ENCODE measurements around the gene FGA.

FGA gene

DNA sequence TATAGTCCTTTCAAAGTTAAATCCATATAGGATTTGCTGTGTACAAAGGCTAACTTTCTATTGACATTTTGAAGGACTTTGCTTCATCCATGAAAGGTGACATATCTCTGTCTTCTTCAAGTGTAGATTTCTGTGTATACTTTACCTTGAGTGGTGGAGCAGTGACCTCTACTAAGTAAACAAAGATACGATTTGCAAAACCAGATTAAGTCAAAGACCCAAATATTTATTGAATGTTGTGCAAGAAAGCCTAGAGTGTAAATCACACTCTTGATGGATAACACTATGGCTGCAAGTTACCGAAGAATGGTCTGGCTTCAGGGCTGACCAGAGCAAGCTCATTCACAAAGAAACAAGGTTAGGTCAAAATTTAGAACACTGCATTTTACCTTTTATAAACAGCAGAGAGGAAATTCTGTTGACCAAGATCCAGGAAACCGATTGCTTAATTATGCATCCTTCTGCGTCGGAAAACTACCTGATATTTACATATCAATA is 27.3 kb upstream of the FGA start:
- Histone ChIP-seq H3K4me1 (ENCODE audit: control insufficient read depth in 1 of 2, insufficient read depth in 2 of 2, low read length in 2 of 2) (no peaks in the 10 kb centered on the region), H3K9me3 (ENCODE audit: control insufficient read depth in 1 of 2, low read length in 2 of 2) (no peaks in the 10 kb centered on the region), H3K4me3 (ENCODE audit: low read depth in 1 of 2, low read length in 2 of 2) (no peak overlapping the region), H3K27me3 (ENCODE audit: low read depth, low read length) (no peaks in the 10 kb centered on the region), H3K36me3 (ENCODE audit: control insufficient read depth in 1 of 2, insufficient read depth in 2 of 2, low read length in 2 of 2) (no peaks in the 10 kb centered on the region), H3K27ac (ENCODE audit: low read length) (no peak overlapping the region)

DNA sequence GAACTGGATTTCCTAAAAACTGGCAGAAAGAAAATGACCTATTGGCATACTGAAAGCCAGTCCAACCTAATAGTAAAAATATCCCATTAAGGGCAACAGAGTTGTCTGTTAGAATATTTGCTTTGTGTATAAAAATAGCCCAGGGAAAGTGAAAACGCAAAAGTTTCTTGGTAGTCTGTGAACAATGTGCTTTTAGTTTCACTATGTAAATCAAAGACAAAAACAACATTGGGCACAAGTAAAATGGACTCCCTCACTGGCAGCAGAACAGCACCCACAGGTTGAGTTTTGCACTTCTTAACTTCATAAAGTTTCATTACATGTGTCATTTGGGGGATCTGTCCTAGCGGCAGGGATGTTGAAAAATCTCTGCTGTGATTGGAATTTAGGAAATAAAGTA is 26.2 kb upstream of the FGA start:
- H3K36me3 ChIP-seq (ENCODE audit: control insufficient read depth in 1 of 2, insufficient read depth in 2 of 2, low read length in 2 of 2): no peaks in the 10 kb centered on the region
- H3K27me3 ChIP-seq (ENCODE audit: low read depth, low read length): no peaks in the 10 kb centered on the region
- H3K9me3 ChIP-seq (ENCODE audit: control insufficient read depth in 1 of 2, low read length in 2 of 2): no peaks in the 10 kb centered on the region
- H3K4me3 ChIP-seq (ENCODE audit: low read depth in 1 of 2, low read length in 2 of 2): no peak overlapping the region
- no peak overlapping the region for H3K27ac ChIP-seq (ENCODE audit: low read length)
- H3K4me1 ChIP-seq (ENCODE audit: control insufficient read depth in 1 of 2, insufficient read depth in 2 of 2, low read length in 2 of 2): no peaks in the 10 kb centered on the region

DNA sequence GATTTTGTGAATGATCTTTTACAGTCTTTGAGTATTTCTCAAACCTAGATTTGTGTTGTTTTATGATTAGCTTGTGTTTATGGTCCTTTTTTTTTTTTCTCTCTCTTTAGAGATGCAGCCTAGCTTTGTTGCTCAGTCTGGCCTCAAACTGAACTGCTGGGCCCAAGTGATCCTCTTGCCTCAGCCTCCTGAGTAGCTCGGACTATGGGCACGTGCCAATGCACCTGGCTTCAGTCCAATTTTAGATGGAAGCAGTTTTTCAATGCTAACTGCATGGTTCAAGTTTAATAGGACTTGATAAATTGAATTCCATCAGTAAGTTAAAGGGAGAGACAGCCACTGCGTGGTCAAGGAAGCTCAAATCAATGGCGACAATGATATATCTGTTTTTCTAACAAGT is 25.7 kb upstream of the FGA start:
- Histone ChIP-seq H3K27ac (ENCODE audit: low read length) (no peak overlapping the region), H3K9me3 (ENCODE audit: control insufficient read depth in 1 of 2, low read length in 2 of 2) (no peaks in the 10 kb centered on the region), H3K4me3 (ENCODE audit: low read depth in 1 of 2, low read length in 2 of 2) (no peak overlapping the region), H3K27me3 (ENCODE audit: low read depth, low read length) (no peaks in the 10 kb centered on the region), H3K36me3 (ENCODE audit: control insufficient read depth in 1 of 2, insufficient read depth in 2 of 2, low read length in 2 of 2) (no peaks in the 10 kb centered on the region), H3K4me1 (ENCODE audit: control insufficient read depth in 1 of 2, insufficient read depth in 2 of 2, low read length in 2 of 2) (no peaks in the 10 kb centered on the region)

DNA sequence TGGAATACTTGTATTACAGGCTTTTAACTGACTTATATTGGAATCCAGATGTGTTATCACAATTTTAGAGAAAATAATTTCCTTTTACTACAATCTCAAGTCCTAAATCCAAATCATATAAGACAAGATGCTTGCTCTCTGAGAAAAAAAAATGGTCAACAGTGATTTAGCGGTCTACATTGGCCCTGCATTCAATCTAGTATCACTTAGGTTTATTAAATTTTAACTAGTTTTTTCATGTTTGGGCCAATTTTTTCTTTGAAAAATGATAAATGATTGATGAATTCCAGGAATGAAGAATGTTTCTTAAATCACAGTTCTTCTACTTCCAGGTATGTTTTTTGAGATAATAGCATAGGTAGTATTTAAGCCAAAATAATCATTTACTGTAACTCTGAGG is 24.7 kb upstream of the FGA start:
- Histone ChIP-seq H3K4me3 (ENCODE audit: low read depth in 1 of 2, low read length in 2 of 2) (no peak overlapping the region), H3K36me3 (ENCODE audit: control insufficient read depth in 1 of 2, insufficient read depth in 2 of 2, low read length in 2 of 2) (no peaks in the 10 kb centered on the region), H3K27me3 (ENCODE audit: low read depth, low read length) (no peaks in the 10 kb centered on the region)

DNA sequence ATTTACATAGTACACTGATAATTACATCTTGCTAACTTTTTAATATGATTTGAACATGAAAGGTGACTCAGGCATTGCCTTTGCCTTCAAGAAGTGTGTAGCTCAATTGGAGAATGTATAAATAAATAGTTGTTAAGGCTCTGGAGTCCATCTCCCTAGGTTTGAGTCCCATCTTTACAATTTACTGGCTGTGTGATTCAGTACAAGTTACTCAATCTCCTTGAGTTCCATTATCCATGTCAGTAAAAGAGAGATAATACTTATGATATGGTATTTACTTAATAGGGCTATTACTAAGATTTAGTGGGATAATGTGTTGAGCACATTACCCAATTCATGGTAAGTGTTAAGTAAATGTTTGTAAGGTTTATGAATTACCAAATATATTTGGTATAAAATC is 23.8 kb upstream of the FGA start:
- no peak overlapping the region for H3K27ac ChIP-seq (ENCODE audit: low read length)
- H3K4me1 ChIP-seq (ENCODE audit: control insufficient read depth in 1 of 2, insufficient read depth in 2 of 2, low read length in 2 of 2): no peaks in the 10 kb centered on the region
- no peaks in the 10 kb centered on the region for H3K27me3 ChIP-seq (ENCODE audit: low read depth, low read length)

More for the DNA sequence above, 24.7 kb upstream of the FGA start:
- Histone ChIP-seq H3K9me3 (ENCODE audit: control insufficient read depth in 1 of 2, low read length in 2 of 2) (no peaks in the 10 kb centered on the region), H3K27ac (ENCODE audit: low read length) (no peak overlapping the region), H3K4me1 (ENCODE audit: control insufficient read depth in 1 of 2, insufficient read depth in 2 of 2, low read length in 2 of 2) (no peaks in the 10 kb centered on the region)

DNA sequence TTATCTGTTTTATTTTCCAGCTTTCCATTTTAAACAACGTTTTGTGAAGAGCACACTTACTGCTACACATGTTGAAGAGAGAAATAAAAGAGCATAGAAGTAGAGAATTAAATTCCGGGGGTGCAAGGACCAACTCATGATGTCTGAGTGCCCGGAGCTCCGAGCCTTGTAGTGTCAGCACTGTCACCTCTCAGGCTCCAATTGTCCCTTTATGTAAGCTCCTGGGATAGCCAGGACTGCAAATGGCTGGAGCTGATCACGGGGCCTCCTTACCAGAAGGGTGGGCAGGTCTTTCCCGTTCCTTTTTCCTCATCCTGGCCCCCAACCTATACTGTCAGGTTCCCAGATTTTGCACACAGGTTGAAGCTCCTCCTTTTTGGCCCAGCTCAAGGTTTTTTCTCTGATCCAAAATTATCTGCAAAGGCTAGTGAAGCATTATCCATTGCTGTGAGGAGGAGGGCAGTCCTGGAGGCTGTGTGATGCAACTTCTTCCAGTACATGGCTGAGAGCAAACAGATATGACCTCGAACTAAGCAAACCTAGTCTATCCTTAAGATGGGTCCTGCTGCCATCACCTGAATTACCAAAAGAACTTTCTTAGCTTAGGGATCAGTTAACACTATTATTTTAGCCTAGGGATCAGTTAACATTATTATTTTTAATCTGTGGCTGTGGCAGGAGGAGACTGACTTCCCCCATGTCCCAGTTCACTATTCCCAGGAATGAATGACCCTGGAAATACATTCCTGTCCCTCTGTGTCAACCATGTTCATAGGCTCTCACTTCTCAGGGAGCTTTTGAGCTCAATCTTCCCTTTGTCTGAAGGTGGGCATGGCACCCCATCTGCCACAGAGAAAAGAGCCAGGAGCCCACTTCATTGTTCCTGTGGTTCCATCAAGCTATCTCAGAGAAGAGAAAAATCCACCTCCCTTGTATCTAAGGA is 22.2 kb upstream of the FGA start, which contains the start of gene FGG:
Gene FGG, minus strand, starts transcription at position 185 of the 943 bp plus-strand sequence. Its CDS starts 47 bp downstream, at position 138.
- Histone ChIP-seq H3K4me1 (ENCODE audit: control insufficient read depth in 1 of 2, insufficient read depth in 2 of 2, low read length in 2 of 2) (no peaks in the 10 kb centered on the region), H3K9me3 (ENCODE audit: control insufficient read depth in 1 of 2, low read length in 2 of 2) (no peaks in the 10 kb centered on the region), H3K36me3 (ENCODE audit: control insufficient read depth in 1 of 2, insufficient read depth in 2 of 2, low read length in 2 of 2) (no peaks in the 10 kb centered on the region), H3K4me3 (ENCODE audit: low read depth in 1 of 2, low read length in 2 of 2) (no peak within 1 kb of the TSS), H3K27me3 (ENCODE audit: low read depth, low read length) (no peaks in the 10 kb centered on the region), H3K27ac (ENCODE audit: low read length) (no peak within 1 kb of the TSS)

More for the DNA sequence above, 23.8 kb upstream of the FGA start:
- H3K4me3 ChIP-seq (ENCODE audit: low read depth in 1 of 2, low read length in 2 of 2): no peak overlapping the region
- no peaks in the 10 kb centered on the region for H3K36me3 ChIP-seq (ENCODE audit: control insufficient read depth in 1 of 2, insufficient read depth in 2 of 2, low read length in 2 of 2)
- H3K9me3 ChIP-seq (ENCODE audit: control insufficient read depth in 1 of 2, low read length in 2 of 2): no peaks in the 10 kb centered on the region

DNA sequence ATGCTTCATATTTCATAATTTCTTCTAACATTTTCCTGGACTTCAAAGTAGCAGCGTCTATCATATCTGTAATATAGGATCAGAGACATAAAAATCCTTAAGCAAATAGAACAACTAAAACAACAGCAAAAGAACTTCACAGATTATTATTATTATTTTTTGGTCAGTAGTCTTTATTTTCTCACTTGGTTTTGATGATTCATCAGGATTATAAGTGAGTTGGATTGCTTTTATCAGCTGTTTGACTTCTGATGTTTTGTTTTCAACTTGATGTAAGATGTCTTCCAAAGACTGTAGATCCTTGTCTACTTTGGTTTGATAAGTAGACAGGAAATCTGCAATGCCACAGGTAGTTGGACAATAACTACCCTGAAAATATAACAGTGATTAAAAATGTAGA is 21.3 kb upstream of the FGA start:
- Histone ChIP-seq H3K27ac (ENCODE audit: low read length) (no peak overlapping the region), H3K36me3 (ENCODE audit: control insufficient read depth in 1 of 2, insufficient read depth in 2 of 2, low read length in 2 of 2) (no peaks in the 10 kb centered on the region), H3K9me3 (ENCODE audit: control insufficient read depth in 1 of 2, low read length in 2 of 2) (no peaks in the 10 kb centered on the region), H3K4me1 (ENCODE audit: control insufficient read depth in 1 of 2, insufficient read depth in 2 of 2, low read length in 2 of 2) (no peaks in the 10 kb centered on the region), H3K4me3 (ENCODE audit: low read depth in 1 of 2, low read length in 2 of 2) (no peak overlapping the region), H3K27me3 (ENCODE audit: low read depth, low read length) (no peaks in the 10 kb centered on the region)

DNA sequence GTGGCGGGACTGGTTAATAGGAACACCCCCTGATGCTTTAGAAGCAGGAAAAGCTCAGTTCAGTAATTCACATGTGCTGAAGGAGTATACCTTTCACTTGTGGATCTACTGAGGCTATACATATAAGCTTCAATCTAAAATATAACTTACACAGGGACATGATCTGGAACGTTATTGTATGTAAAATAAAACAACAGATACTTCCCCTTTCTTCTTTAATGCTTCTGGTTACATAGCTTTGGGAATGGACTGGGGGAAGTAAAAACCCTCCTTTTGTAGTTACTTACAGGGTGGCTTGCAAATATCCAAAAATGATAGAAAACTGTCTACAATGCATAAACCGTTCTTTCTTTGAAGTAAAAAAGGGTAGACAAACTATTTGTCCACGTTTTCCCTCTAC is 20.0 kb upstream of the FGA start:
- H3K4me1 ChIP-seq (ENCODE audit: control insufficient read depth in 1 of 2, insufficient read depth in 2 of 2, low read length in 2 of 2): no peaks in the 10 kb centered on the region
- H3K27me3 ChIP-seq (ENCODE audit: low read depth, low read length): no peaks in the 10 kb centered on the region
- H3K9me3 ChIP-seq (ENCODE audit: control insufficient read depth in 1 of 2, low read length in 2 of 2): no peaks in the 10 kb centered on the region
- no peaks in the 10 kb centered on the region for H3K36me3 ChIP-seq (ENCODE audit: control insufficient read depth in 1 of 2, insufficient read depth in 2 of 2, low read length in 2 of 2)
- no peak overlapping the region for H3K4me3 ChIP-seq (ENCODE audit: low read depth in 1 of 2, low read length in 2 of 2)
- no peak overlapping the region for H3K27ac ChIP-seq (ENCODE audit: low read length)

DNA sequence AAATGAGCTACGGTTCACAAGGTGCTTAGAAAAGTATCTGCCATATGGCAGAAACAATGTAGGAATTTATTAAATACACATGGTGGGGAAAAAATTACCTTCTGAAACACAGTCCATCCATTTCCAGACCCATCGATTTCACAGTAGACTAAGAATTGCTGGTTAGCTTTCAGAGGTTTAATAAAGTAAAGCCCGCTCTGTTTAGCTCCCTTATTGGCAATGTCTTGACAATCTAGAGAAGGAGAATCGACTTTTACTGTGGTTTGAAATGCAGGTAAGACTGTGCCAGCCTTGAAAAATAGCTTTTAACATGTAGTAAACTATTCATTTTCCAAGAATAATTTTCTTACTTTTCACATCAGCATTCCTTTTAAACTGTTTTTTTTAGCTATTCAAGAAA is 19.0 kb upstream of the FGA start:
- no peaks in the 10 kb centered on the region for H3K27me3 ChIP-seq (ENCODE audit: low read depth, low read length)
- H3K27ac ChIP-seq (ENCODE audit: low read length): no peak overlapping the region
- H3K36me3 ChIP-seq (ENCODE audit: control insufficient read depth in 1 of 2, insufficient read depth in 2 of 2, low read length in 2 of 2): no peaks in the 10 kb centered on the region
- H3K4me3 ChIP-seq (ENCODE audit: low read depth in 1 of 2, low read length in 2 of 2): no peak overlapping the region
- H3K4me1 ChIP-seq (ENCODE audit: control insufficient read depth in 1 of 2, insufficient read depth in 2 of 2, low read length in 2 of 2): no peaks in the 10 kb centered on the region
- H3K9me3 ChIP-seq (ENCODE audit: control insufficient read depth in 1 of 2, low read length in 2 of 2): no peaks in the 10 kb centered on the region

DNA sequence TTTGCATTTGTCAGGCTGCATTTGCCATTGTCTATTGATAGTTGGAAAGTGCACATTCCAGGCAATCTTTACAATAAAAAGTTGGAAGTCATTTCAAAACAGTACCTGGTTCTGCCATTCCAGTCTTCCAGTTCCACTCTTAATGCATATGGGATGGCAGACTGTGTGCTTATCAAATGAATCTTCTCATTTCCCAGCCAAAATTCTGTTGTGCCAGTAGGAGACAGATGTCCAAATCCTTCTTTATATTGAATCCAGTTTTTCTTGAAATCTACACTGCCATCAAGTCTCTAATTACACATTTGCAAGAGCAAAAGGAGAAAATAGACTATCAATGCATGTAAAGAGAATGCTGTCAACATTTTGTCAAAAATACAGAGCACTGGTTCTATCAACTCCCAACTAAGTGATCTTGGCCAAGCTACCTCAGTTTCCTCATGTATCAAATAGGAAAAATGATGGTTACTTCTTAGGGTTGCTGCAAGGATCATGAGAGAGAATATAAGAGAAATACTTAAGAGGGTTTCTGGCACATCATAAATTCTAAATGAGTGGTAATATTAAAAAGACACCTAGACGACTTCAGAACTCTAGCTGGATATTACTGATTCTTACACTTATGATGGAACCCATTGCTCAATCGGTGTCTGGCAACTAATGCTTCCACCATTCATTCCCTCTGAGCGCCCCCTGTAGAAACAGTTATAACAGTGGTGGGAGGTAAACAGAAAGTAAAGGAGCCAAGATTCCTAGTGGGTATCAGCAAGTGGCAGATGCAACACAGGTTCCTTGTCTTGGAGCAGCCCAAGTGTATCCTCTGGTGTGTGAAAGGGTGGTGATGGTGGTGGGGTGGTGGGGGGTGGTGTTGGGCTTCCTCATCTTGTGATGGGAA is 18.1 kb upstream of the FGA start:
- H3K27me3 ChIP-seq (ENCODE audit: low read depth, low read length): no peaks in the 10 kb centered on the region
- H3K27ac ChIP-seq (ENCODE audit: low read length): no peak overlapping the region
- H3K4me3 ChIP-seq (ENCODE audit: low read depth in 1 of 2, low read length in 2 of 2): no peak overlapping the region
- no peaks in the 10 kb centered on the region for H3K9me3 ChIP-seq (ENCODE audit: control insufficient read depth in 1 of 2, low read length in 2 of 2)
- H3K4me1 ChIP-seq (ENCODE audit: control insufficient read depth in 1 of 2, insufficient read depth in 2 of 2, low read length in 2 of 2): no peaks in the 10 kb centered on the region
- no peaks in the 10 kb centered on the region for H3K36me3 ChIP-seq (ENCODE audit: control insufficient read depth in 1 of 2, insufficient read depth in 2 of 2, low read length in 2 of 2)
